HG02759 (cell line): ENCODE measurements around the gene ZNF25.
"Not testable (repeated sequence)": the region's sequence is repeated elsewhere in the genome, so short reads cannot be mapped to it uniquely, and the experiment has no call there.

Source experiments
- ATAC-seq: cut with Tn5 transposase; IDR thresholded peaks from one replicate; pipeline ENCODE4 v1.9.1; 2021; ENCODE audit warnings: mild to moderate bottlenecking, moderate library complexity; ENCODE audit not compliant: unreplicated experiment

ZNF25 gene

DNA sequence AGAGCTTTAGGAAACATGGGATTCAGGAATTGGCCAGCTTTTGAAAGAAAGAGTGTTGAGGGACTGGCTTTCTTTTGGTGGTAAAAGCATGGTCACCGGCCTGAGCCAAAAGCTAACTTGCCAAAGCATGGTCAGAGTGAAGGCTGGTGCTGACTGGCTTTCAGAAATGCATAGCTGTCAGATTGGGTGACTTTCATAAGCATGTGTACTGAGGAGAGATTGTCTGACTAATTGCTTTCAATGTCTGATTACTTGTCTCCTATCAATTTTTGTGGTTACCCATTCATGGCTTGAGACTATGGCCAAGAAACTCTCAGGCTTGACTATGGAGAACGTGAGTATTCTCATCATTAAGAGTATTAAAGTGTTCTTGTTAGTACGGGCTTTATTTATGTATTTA lies 28.2 kb downstream of the ZNF25 start:
- no peak for ATAC-seq

GRCh38 chr10:37947526-37947925 lies 28.9 kb downstream of the ZNF25 start:
- ATAC-seq = no peak

- ATAC-seq = no peak
Observed at GRCh38 chr10:37937864-37938263, 38.6 kb downstream of the ZNF25 start.

- ATAC-seq = no peak
Observed at GRCh38 chr10:37934791-37935190, 41.7 kb downstream of the ZNF25 start.

GRCh38 chr10:37930423-37930822 lies 46.0 kb downstream of the ZNF25 start:
- no peak for ATAC-seq

DNA sequence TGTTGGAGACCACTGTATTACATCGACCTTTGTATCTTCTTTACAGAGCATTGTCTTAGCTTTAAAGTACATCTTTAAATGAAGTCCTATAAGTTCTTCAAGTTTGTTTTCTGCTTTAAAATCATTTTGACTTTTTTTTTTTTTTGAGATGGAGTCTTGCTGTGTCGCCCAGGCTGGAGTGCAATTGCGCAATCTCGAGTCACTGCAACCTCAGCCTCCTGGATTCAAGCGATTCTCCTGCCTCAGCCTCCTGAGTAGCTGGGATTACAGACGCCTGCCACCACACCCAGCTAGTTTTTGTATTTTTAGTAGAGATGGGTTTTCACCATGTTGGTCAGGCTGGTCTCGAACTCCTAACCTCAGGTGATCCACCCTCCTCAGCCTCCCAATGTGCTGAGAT lies 68.3 kb downstream of the ZNF25 start:
- not testable (repeated sequence) for ATAC-seq

- ATAC-seq = no peak
Observed at GRCh38 chr10:37906382-37906781, 70.1 kb downstream of the ZNF25 start.
